Activated T-cell treated with anti-CD3 and anti-CD28 coated beads, Interleukin-2, amount 50 U/mL, for 72 hours (primary cell): ENCODE results near the gene TMEM141. TPM values are rescaled to one million over a fixed set of nuclear protein-coding genes. Genes with fewer than 3 reads are reported as not detected.
"Not testable (repeated sequence)": the region's sequence is repeated elsewhere in the genome, so short reads cannot be mapped to it uniquely, and the experiment has no call there.

ENCODE experiments used
- ATAC-seq, 2 donors: fragments of 150-1000 bp; cut with Tn5 transposase; replicated peaks in 1 of 2; 2 replicates each; pipeline ENCODE4 v1.10.0; 2021; ENCODE audit warnings: moderate library complexity in 2 of 2, mild to moderate bottlenecking in 1 of 2
- DNase-seq, 2 donors: peaks; one replicate each; pipeline ENCODE4 v3.0.0; 2021 to 2022; ENCODE audit warnings: mixed read lengths in 1 of 2
- H3K27ac Mint-ChIP-seq: one replicate; pipeline ENCODE4 v1.8.0; 2022; ENCODE audit warnings: mild to moderate bottlenecking, moderate library complexity, mixed read lengths
- H3K27me3 Mint-ChIP-seq: one replicate; pipeline ENCODE4 v1.8.0; 2022; ENCODE audit warnings: low read depth, mixed read lengths
- H3K36me3 Mint-ChIP-seq, 2 donors: one replicate each; pipeline ENCODE4 v1.8.0; 2022; ENCODE audit warnings: mixed read lengths in 2 of 2, mild to moderate bottlenecking in 1 of 2; ENCODE audit not compliant: insufficient read depth in 2 of 2
- H3K4me1 Mint-ChIP-seq: one replicate; pipeline ENCODE4 v1.8.0; 2022; ENCODE audit warnings: low read depth, mixed read lengths
- H3K4me3 Mint-ChIP-seq, 2 donors: one replicate each; pipeline ENCODE4 v1.8.0; 2022; ENCODE audit warnings: mild to moderate bottlenecking in 2 of 2, mixed read lengths in 2 of 2, moderate library complexity in 2 of 2
- H3K9me3 Mint-ChIP-seq, 2 donors: one replicate each; pipeline ENCODE4 v1.8.0; 2022; ENCODE audit warnings: mixed read lengths in 2 of 2
- total RNA-seq, 2 donors: library from RNA; stranded (reverse); gene quantifications; one replicate each; pipeline ENCODE4 v1.2.3, GENCODE V29; 2022

Gene TMEM141
- total RNA-seq, 2 donors from 2014 or later, result 18.7 to 20.9 TPM

- ATAC-seq, result peak; percentile 81 to 85
- Mint-ChIP-seq H3K4me3 (peak overlapping the region in 1 of 2 donors; percentile 56), H3K9me3 (peaks cover 0 to 6% of the 10 kb centered on the region in 2 donors), H3K27me3 (peaks cover 27% of the 10 kb centered on the region), H3K4me1 (peaks cover 24% of the 10 kb centered on the region), H3K27ac (no peak overlapping the region), H3K36me3 (peaks cover 0 to 3% of the 10 kb centered on the region in 2 donors)
- DNase-seq, result peak; percentile 71
Measured at GRCh38 chr9:136769710-136770191, 21.4 kb upstream of the TMEM141 start.

- DNase-seq (no peak), ATAC-seq (no peak)
- Mint-ChIP-seq H3K4me1 (peaks cover 8% of the 10 kb centered on the region), H3K36me3 (peaks cover 0 to 3% of the 10 kb centered on the region in 2 donors), H3K4me3 (no peak overlapping the region), H3K9me3 (peaks cover 0 to 6% of the 10 kb centered on the region in 2 donors), H3K27me3 (peaks cover 18% of the 10 kb centered on the region), H3K27ac (no peak overlapping the region)
Measured at GRCh38 chr9:136771907-136772415, 19.2 kb upstream of the TMEM141 start.

- ATAC-seq, result no peak
- no peak for DNase-seq
- Mint-ChIP-seq H3K27me3 (peaks cover 12% of the 10 kb centered on the region), H3K27ac (no peak overlapping the region), H3K9me3 (peaks cover 0 to 6% of the 10 kb centered on the region in 2 donors), H3K36me3 (peaks cover 0 to 3% of the 10 kb centered on the region in 2 donors), H3K4me3 (no peak overlapping the region), H3K4me1 (peaks cover 5% of the 10 kb centered on the region)
Measured at GRCh38 chr9:136773386-136774044, 17.6 kb upstream of the TMEM141 start.

GRCh38 chr9:136774416-136775045 is 16.6 kb upstream of the TMEM141 start:
- Mint-ChIP-seq H3K27ac (no peak overlapping the region), H3K4me3 (no peak overlapping the region), H3K4me1 (peaks cover 5% of the 10 kb centered on the region)

GRCh38 chr9:136775191-136775590 is 16.0 kb upstream of the TMEM141 start:
- peaks cover 0 to 3% of the 10 kb centered on the region in 2 donors for H3K36me3 Mint-ChIP-seq
- H3K9me3 Mint-ChIP-seq, result peaks cover 0 to 6% of the 10 kb centered on the region in 2 donors
- DNase-seq (no peak), ATAC-seq (no peak)
- peaks cover 18% of the 10 kb centered on the region for H3K27me3 Mint-ChIP-seq
- H3K4me1 Mint-ChIP-seq, result no peaks in the 10 kb centered on the region
- H3K27ac Mint-ChIP-seq, result no peak overlapping the region
- no peak overlapping the region for H3K4me3 Mint-ChIP-seq

More at GRCh38 chr9:136774416-136775045, 16.6 kb upstream of the TMEM141 start:
- DNase-seq (no peak), ATAC-seq (no peak)
- Mint-ChIP-seq H3K36me3 (peaks cover 0 to 3% of the 10 kb centered on the region in 2 donors), H3K27me3 (peaks cover 17% of the 10 kb centered on the region), H3K9me3 (peaks cover 0 to 6% of the 10 kb centered on the region in 2 donors)

- H3K27me3 Mint-ChIP-seq, result peaks cover 18% of the 10 kb centered on the region
- peaks cover 0 to 3% of the 10 kb centered on the region in 2 donors for H3K36me3 Mint-ChIP-seq
- ATAC-seq (no peak), DNase-seq (no peak)
- no peak overlapping the region for H3K27ac Mint-ChIP-seq
- peaks cover 0 to 6% of the 10 kb centered on the region in 2 donors for H3K9me3 Mint-ChIP-seq
- H3K4me1 Mint-ChIP-seq, result no peaks in the 10 kb centered on the region
- H3K4me3 Mint-ChIP-seq, result no peak overlapping the region
Measured at GRCh38 chr9:136776947-136777346, 14.2 kb upstream of the TMEM141 start.

- Mint-ChIP-seq H3K9me3 (peaks cover 0 to 6% of the 10 kb centered on the region in 2 donors), H3K36me3 (peaks cover 0 to 3% of the 10 kb centered on the region in 2 donors), H3K27me3 (peaks cover 18% of the 10 kb centered on the region), H3K4me1 (no peaks in the 10 kb centered on the region), H3K27ac (no peak overlapping the region), H3K4me3 (no peak overlapping the region)
- DNase-seq, result no peak
- no peak for ATAC-seq
Measured at GRCh38 chr9:136777359-136777758, 13.8 kb upstream of the TMEM141 start.

- Mint-ChIP-seq H3K36me3 (no peaks in the 10 kb centered on the region), H3K27me3 (peaks cover 18% of the 10 kb centered on the region), H3K4me1 (peaks cover 5% of the 10 kb centered on the region), H3K9me3 (no peaks in the 10 kb centered on the region), H3K4me3 (no peak overlapping the region), H3K27ac (no peak overlapping the region)
- DNase-seq, result no peak
- no peak for ATAC-seq
Measured at GRCh38 chr9:136779808-136780207, 11.3 kb upstream of the TMEM141 start.

- peaks cover 18% of the 10 kb centered on the region for H3K27me3 Mint-ChIP-seq
- H3K4me3 Mint-ChIP-seq, result no peak overlapping the region
- peaks cover 10% of the 10 kb centered on the region for H3K4me1 Mint-ChIP-seq
- H3K9me3 Mint-ChIP-seq, result no peaks in the 10 kb centered on the region
- ATAC-seq (no peak), DNase-seq (no peak)
- no peaks in the 10 kb centered on the region for H3K36me3 Mint-ChIP-seq
- H3K27ac Mint-ChIP-seq, result no peak overlapping the region
Measured at GRCh38 chr9:136782452-136782851, 8.7 kb upstream of the TMEM141 start.

- Mint-ChIP-seq H3K27ac (no peak overlapping the region), H3K27me3 (peaks cover 1% of the 10 kb centered on the region), H3K9me3 (no peaks in the 10 kb centered on the region), H3K4me3 (no peak overlapping the region), H3K36me3 (no peaks in the 10 kb centered on the region), H3K4me1 (peaks cover 22% of the 10 kb centered on the region)
- ATAC-seq (no peak), DNase-seq (no peak)
Measured at GRCh38 chr9:136784249-136784996, 6.7 kb upstream of the TMEM141 start.

GRCh38 chr9:136784997-136785361 is 6.2 kb upstream of the TMEM141 start:
- Mint-ChIP-seq H3K4me3 (no peak overlapping the region), H3K36me3 (no peaks in the 10 kb centered on the region), H3K4me1 (peaks cover 22% of the 10 kb centered on the region), H3K27me3 (no peaks in the 10 kb centered on the region), H3K9me3 (no peaks in the 10 kb centered on the region), H3K27ac (no peak overlapping the region)
- DNase-seq, result no peak
- peak; percentile 67 to 76 for ATAC-seq

- not testable (repeated sequence) for H3K4me3 Mint-ChIP-seq, ATAC-seq, H3K27ac Mint-ChIP-seq, H3K9me3 Mint-ChIP-seq, H3K36me3 Mint-ChIP-seq, H3K27me3 Mint-ChIP-seq, DNase-seq
- H3K4me1 Mint-ChIP-seq, result peaks cover 28% of the 10 kb centered on the region
Measured at GRCh38 chr9:136785565-136786355, 5.4 kb upstream of the TMEM141 start.
